ENCODE measurements around the gene IPO8. TPM values are rescaled to one million over a fixed set of nuclear protein-coding genes. Genes with fewer than 3 reads are reported as not detected.
"Not testable (repeated sequence)": the region's sequence is repeated elsewhere in the genome, so short reads cannot be mapped to it uniquely, and the experiment has no call there.

IPO8 gene
- total RNA-seq, 2 experiments from 2014 or later = 41.7 to 46.1 TPM

- ChIA-PET CTCF (no interaction called here), POLR2A (no interaction called here)
- Mint-ChIP-seq H3K9me3 (no peaks in the 10 kb centered on the region), H3K36me3 (ENCODE audit: low read depth) (peaks cover 2% of the 10 kb centered on the region), H3K27me3 (no peaks in the 10 kb centered on the region), H3K27ac (no peak overlapping the region), H3K4me1 (peaks cover 2% of the 10 kb centered on the region), H3K4me3 (no peak overlapping the region)
- no peak for DNase-seq
These were observed 78.2 kb downstream of the IPO8 start for GRCh38 chr12:30617346-30618016.

DNA sequence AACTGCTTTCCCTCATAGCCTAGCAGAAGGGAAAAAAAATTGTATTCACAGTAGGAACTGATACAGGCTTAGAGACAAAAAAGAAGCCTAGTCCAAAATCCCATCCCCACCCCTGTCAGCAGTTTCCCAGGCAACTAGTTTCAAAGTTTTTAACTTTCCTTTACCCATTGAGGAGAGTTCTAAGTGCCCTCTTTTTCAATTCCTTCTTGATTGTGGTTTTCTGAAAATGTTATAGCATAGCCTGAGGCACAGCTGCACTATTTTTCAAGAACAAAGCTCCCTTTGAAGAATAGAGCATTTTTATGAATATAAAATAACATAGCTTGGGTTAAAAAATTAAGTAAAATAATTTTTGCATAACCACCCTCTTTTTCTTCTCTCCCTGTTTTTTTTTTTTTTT, 81.6 kb downstream of the IPO8 start:
- Mint-ChIP-seq H3K9me3 (peaks cover 2% of the 10 kb centered on the region), H3K27ac (no peak overlapping the region), H3K4me1 (no peaks in the 10 kb centered on the region), H3K36me3 (ENCODE audit: low read depth) (no peaks in the 10 kb centered on the region), H3K27me3 (no peaks in the 10 kb centered on the region), H3K4me3 (no peak overlapping the region)
- CTCF ChIA-PET = interaction anchor here (0.7 kb wide), 2 partner anchors 194 to 1742 kb away, joined by 3 to 4 read pairs; no protein-coding TSS in a partner anchor
- POLR2A ChIA-PET = no interaction called here
- DNase-seq = no peak

DNA sequence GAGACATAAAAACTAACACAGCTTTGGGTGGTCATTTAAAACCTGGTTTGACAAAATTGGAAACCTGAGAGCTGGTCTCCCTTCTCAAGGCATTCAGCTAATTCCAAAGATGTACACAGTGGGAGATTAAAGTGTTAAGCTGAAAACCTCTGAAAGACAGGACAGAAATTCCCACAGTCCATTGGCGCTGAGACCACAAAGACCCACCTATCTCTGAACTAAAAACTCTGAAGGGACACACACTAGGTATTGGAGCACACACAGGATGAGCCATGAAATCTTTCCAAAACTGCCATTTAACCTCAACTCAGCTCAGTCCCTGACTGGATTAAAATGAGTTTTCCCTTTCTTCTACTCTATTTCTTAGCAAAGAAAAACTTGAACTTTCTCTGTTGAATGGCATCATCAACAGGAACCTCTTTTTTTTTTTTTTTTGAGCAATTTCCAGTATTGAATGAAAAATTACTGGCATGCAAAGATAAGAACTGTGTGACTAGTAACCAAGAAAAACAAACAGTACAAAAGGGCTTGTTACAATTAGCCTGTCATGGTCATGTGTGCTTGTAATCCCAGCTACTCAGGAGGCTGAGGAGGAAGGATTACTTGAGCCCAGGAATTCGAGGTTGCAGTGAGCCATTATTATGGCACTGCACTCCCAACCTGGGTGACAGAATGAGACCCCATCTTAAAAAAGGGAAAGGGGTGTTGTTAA, 82.4 kb downstream of the IPO8 start:
- POLR2A ChIA-PET = no interaction called here
- no peak for DNase-seq
- Mint-ChIP-seq H3K27me3 (no peaks in the 10 kb centered on the region), H3K4me1 (no peaks in the 10 kb centered on the region), H3K9me3 (peaks cover 2% of the 10 kb centered on the region), H3K27ac (no peak overlapping the region), H3K36me3 (ENCODE audit: low read depth) (no peaks in the 10 kb centered on the region), H3K4me3 (no peak overlapping the region)
- CTCF ChIA-PET = interaction anchor here (0.7 kb wide), 1 partner anchor 1741 kb away, joined by 4 read pairs; no protein-coding TSS in a partner anchor

GRCh38 chr12:30610718-30611117, 85.0 kb downstream of the IPO8 start:
- Mint-ChIP-seq H3K9me3 (peaks cover 3% of the 10 kb centered on the region), H3K4me1 (no peaks in the 10 kb centered on the region), H3K4me3 (no peak overlapping the region), H3K36me3 (ENCODE audit: low read depth) (peaks cover 3% of the 10 kb centered on the region), H3K27ac (no peak overlapping the region), H3K27me3 (no peaks in the 10 kb centered on the region)
- DNase-seq = no peak
- ChIA-PET CTCF (no interaction called here), POLR2A (no interaction called here)

DNA sequence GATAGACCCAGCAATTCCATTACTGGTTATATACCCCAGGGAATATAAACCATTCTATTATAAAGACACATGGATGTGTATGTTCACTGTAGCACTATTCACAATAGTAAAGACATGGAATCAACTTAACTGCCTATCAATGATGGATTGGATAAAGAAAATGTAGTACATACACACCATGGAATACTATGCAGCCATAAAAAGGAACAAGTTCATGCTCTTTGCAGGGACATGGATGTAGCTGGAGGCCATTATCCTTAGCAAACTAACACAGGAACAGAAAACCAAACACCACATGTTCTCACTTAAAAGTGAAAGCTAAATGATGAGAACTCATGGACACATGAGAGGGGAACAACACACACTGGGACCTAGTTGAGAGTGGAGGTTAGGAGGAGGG, 85.8 kb downstream of the IPO8 start:
- POLR2A ChIA-PET; H3K4me1 Mint-ChIP-seq; H3K36me3 Mint-ChIP-seq (ENCODE audit: low read depth): not testable (repeated sequence)

GRCh38 chr12:30604302-30604701, 91.4 kb downstream of the IPO8 start:
- H3K36me3 Mint-ChIP-seq (ENCODE audit: low read depth); H3K27ac Mint-ChIP-seq; H3K4me3 Mint-ChIP-seq; H3K27me3 Mint-ChIP-seq; CTCF ChIA-PET; DNase-seq; H3K4me1 Mint-ChIP-seq; POLR2A ChIA-PET: not testable (repeated sequence)
- H3K9me3 Mint-ChIP-seq = peaks cover 10% of the 10 kb centered on the region

More for the DNA sequence above, 85.8 kb downstream of the IPO8 start:
- H3K27me3 Mint-ChIP-seq, H3K9me3 Mint-ChIP-seq, DNase-seq, CTCF ChIA-PET, H3K27ac Mint-ChIP-seq, H3K4me3 Mint-ChIP-seq: not testable (repeated sequence)

- peaks cover 10% of the 10 kb centered on the region for H3K9me3 Mint-ChIP-seq
- no peaks in the 10 kb centered on the region for H3K27me3 Mint-ChIP-seq
- peaks cover 3% of the 10 kb centered on the region for H3K36me3 Mint-ChIP-seq (ENCODE audit: low read depth)
- ChIA-PET CTCF (interaction anchor here (0.7 kb wide), 1 partner anchor 19 kb away, joined by 3 read pairs; no protein-coding TSS in a partner anchor), POLR2A (no interaction called here)
- peaks cover 2% of the 10 kb centered on the region for H3K4me1 Mint-ChIP-seq
- no peak for DNase-seq
- no peak overlapping the region for H3K27ac Mint-ChIP-seq
- H3K4me3 Mint-ChIP-seq = no peak overlapping the region
These were observed 92.5 kb downstream of the IPO8 start for GRCh38 chr12:30603129-30603528.

DNA sequence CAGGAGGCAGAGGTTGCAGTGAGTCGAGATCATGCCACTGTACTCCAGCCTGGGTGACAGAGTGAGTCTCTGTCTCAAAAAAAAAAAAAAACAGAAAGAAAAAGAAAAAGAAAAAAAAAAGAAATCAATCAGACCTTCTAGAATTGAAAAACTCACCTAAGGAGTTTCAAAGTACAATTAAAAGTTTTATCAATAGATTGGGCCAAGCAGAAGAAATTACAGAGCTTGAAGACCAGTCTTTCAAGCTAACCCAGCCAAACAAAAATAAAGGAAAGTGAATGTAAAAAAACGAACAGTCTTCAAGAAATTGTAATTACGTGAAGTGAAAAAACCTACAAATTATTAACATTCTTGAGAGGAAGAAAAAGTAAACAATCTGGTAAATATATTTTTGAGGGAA, 93.0 kb downstream of the IPO8 start:
- POLR2A ChIA-PET = no interaction called here
- Mint-ChIP-seq H3K27ac (no peak overlapping the region), H3K4me3 (no peak overlapping the region), H3K4me1 (peaks cover 2% of the 10 kb centered on the region), H3K9me3 (peaks cover 9% of the 10 kb centered on the region), H3K27me3 (no peaks in the 10 kb centered on the region), H3K36me3 (ENCODE audit: low read depth) (peaks cover 1% of the 10 kb centered on the region)
- no peak for DNase-seq
- CTCF ChIA-PET = interaction anchor here (0.7 kb wide), 1 partner anchor 20 kb away, joined by 3 read pairs; no protein-coding TSS in a partner anchor

- Mint-ChIP-seq H3K4me1 (no peaks in the 10 kb centered on the region), H3K9me3 (peaks cover 4% of the 10 kb centered on the region), H3K4me3 (no peak overlapping the region), H3K27ac (no peak overlapping the region), H3K27me3 (no peaks in the 10 kb centered on the region), H3K36me3 (ENCODE audit: low read depth) (no peaks in the 10 kb centered on the region)
- CTCF ChIA-PET = no interaction called here
- POLR2A ChIA-PET = no interaction called here
- DNase-seq = no peak
These were observed 96.1 kb downstream of the IPO8 start for GRCh38 chr12:30599608-30600007.

DNA sequence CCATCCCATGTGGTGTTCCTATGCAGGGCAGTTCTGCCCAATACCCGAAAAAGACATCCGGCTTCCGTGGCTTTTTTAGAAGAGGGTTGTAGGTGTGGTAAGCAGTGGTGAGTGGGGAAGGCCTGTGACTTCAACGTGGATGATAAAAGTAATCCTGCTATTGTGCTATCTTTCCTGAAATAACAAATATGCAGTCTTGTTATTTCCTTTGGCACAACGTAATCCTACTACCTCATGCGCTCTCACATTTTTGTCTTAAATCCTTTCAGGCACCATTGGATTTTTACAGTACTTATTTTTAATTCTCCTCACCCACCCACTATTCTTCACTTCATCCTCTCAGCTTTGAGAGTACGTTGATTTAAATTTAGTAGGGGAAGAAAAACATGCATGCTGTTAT, 96.8 kb downstream of the IPO8 start:
- Mint-ChIP-seq H3K27me3 (no peaks in the 10 kb centered on the region), H3K4me3 (no peak overlapping the region), H3K36me3 (ENCODE audit: low read depth) (no peaks in the 10 kb centered on the region), H3K9me3 (peaks cover 4% of the 10 kb centered on the region), H3K4me1 (no peaks in the 10 kb centered on the region), H3K27ac (no peak overlapping the region)
- DNase-seq = no peak
- CTCF ChIA-PET = no interaction called here
- POLR2A ChIA-PET = no interaction called here

DNA sequence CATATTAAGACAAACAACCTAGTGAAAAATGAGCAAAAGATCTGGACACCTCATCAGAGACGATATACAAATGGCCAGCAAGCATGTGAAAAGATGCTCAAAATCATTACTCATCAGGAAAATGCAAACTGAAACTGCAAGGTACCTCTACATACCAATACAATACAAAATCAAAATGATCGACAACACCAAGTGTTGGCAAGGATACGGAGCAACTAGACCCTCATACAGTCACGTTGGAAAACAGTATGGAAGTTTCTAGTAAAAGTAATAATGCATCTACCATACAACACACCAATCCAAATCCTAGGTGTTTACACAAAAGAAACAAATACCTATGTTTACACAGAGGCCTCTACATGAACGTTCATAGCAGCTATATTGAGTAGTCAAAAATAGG, 99.9 kb downstream of the IPO8 start:
- Mint-ChIP-seq H3K27me3 (no peaks in the 10 kb centered on the region), H3K27ac (no peak overlapping the region), H3K4me3 (no peak overlapping the region), H3K36me3 (ENCODE audit: low read depth) (no peaks in the 10 kb centered on the region), H3K4me1 (no peaks in the 10 kb centered on the region), H3K9me3 (no peaks in the 10 kb centered on the region)
- no peak for DNase-seq
- POLR2A ChIA-PET = no interaction called here
- CTCF ChIA-PET = no interaction called here

DNA sequence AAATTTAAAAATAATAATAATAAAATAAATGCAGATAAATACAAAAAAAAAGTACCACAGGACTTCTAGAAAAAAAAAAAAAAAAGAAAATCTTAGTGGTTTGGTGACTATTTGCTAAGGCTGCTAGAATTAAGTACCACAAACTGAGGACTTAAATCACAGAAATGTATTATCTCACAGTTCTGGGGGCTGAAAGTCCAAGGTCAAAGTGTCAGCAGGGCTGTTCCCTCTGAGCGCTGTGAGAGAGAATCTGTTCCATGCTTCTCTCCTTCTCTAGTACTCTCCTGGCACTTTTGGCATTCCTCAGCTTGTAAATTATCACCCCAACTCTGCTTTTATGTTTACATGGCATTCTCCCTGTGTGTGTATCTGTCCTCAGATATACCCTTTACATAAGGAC, 101.2 kb downstream of the IPO8 start:
- no peak overlapping the region for H3K27ac Mint-ChIP-seq
- H3K4me1 Mint-ChIP-seq = no peaks in the 10 kb centered on the region
- no peaks in the 10 kb centered on the region for H3K9me3 Mint-ChIP-seq
- no peaks in the 10 kb centered on the region for H3K36me3 Mint-ChIP-seq (ENCODE audit: low read depth)
- ChIA-PET POLR2A (no interaction called here), CTCF (no interaction called here)
- no peak for DNase-seq
- no peaks in the 10 kb centered on the region for H3K27me3 Mint-ChIP-seq
- H3K4me3 Mint-ChIP-seq = no peak overlapping the region

DNA sequence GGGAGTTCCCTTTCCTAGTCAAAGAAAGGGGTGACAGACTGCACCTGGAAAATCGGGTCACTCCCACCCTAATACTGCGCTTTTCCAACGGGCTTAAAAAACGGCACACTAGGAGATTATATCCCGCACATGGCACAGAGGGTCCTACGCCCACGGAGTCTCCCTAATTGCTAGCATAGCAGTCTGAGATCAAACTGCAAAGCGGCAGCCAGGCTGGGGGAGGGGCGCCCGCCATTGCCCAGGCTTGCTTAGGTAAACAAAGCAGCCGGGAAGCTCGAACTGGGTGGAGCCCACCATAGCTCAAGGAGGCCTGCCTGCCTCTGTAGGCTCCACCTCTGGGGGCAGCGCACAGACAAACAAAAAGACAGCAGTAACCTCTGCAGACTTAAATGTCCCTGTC, 107.1 kb downstream of the IPO8 start:
- H3K4me3 Mint-ChIP-seq; DNase-seq; POLR2A ChIA-PET; H3K27ac Mint-ChIP-seq; H3K9me3 Mint-ChIP-seq; H3K4me1 Mint-ChIP-seq; H3K36me3 Mint-ChIP-seq (ENCODE audit: low read depth); H3K27me3 Mint-ChIP-seq; CTCF ChIA-PET: not testable (repeated sequence)

GRCh38 chr12:30587782-30588181, 107.9 kb downstream of the IPO8 start:
- Mint-ChIP-seq H3K4me3 (no peak overlapping the region), H3K27ac (no peak overlapping the region), H3K9me3 (no peaks in the 10 kb centered on the region), H3K27me3 (no peaks in the 10 kb centered on the region), H3K4me1 (no peaks in the 10 kb centered on the region), H3K36me3 (ENCODE audit: low read depth) (no peaks in the 10 kb centered on the region)
- POLR2A ChIA-PET = no interaction called here
- CTCF ChIA-PET = no interaction called here
- DNase-seq = no peak

All from activated CD4-positive, alpha-beta memory T cell treated with anti-CD3 and anti-CD28 coated beads, Interleukin-2, amount 10 ng/mL, durations not matched to agents 7 days and 5 days (primary cell).